ENCODE data around the gene KIF18B.
"Not testable (repeated sequence)": the region's sequence is repeated elsewhere in the genome, so short reads cannot be mapped to it uniquely, and the experiment has no call there.

KIF18B gene

GRCh38 chr17:44968225-44969143, 20.9 kb upstream of the KIF18B start, which contains the start of gene C1QL1:
Gene C1QL1 (minus strand): TSS chr17:44968303. CDS start chr17:44968048, 255 bp downstream.
- peak; percentile 92 for DNase-seq

- DNase-seq, result no peak
Observed at GRCh38 chr17:44967907-44968224, 20.3 kb upstream of the KIF18B start.

- DNase-seq, result peak; percentile 61
Observed at GRCh38 chr17:44967026-44967906, 19.7 kb upstream of the KIF18B start.

GRCh38 chr17:44966348-44967025, 18.9 kb upstream of the KIF18B start:
- no peak for DNase-seq

GRCh38 chr17:44965481-44966234, 18.1 kb upstream of the KIF18B start:
- no peak for DNase-seq

GRCh38 chr17:44961921-44962350, 14.4 kb upstream of the KIF18B start:
- no peak for DNase-seq

GRCh38 chr17:44960691-44961090, 13.1 kb upstream of the KIF18B start:
- DNase-seq, result no peak

- no peak for DNase-seq
Observed at GRCh38 chr17:44959821-44960531, 12.4 kb upstream of the KIF18B start.

GRCh38 chr17:44956998-44957981, 9.7 kb upstream of the KIF18B start:
- no peak for DNase-seq

- no peak for DNase-seq
Observed at GRCh38 chr17:44955674-44956425, 8.3 kb upstream of the KIF18B start.

- DNase-seq, result no peak
Observed at GRCh38 chr17:44952946-44953475, 5.4 kb upstream of the KIF18B start.

- DNase-seq, result no peak
Observed at GRCh38 chr17:44948315-44948795, 782 bp upstream of the KIF18B start.

GRCh38 chr17:44945652-44946051, 1.9 kb downstream of the KIF18B start:
- not testable (repeated sequence) for DNase-seq

- no peak for DNase-seq
Observed at GRCh38 chr17:44942456-44942855, 5.1 kb downstream of the KIF18B start.

GRCh38 chr17:44941712-44942331, 5.8 kb downstream of the KIF18B start:
- no peak for DNase-seq

GRCh38 chr17:44940768-44941167, 6.8 kb downstream of the KIF18B start:
- no peak for DNase-seq

GRCh38 chr17:44940317-44940716, 7.3 kb downstream of the KIF18B start:
- no peak for DNase-seq

- DNase-seq, result no peak
Observed at GRCh38 chr17:44935116-44935515, 12.5 kb downstream of the KIF18B start.

GRCh38 chr17:44934745-44935105, 12.8 kb downstream of the KIF18B start:
- DNase-seq, result no peak
